ENCODE results near the gene SVBP.

SVBP gene

DNA sequence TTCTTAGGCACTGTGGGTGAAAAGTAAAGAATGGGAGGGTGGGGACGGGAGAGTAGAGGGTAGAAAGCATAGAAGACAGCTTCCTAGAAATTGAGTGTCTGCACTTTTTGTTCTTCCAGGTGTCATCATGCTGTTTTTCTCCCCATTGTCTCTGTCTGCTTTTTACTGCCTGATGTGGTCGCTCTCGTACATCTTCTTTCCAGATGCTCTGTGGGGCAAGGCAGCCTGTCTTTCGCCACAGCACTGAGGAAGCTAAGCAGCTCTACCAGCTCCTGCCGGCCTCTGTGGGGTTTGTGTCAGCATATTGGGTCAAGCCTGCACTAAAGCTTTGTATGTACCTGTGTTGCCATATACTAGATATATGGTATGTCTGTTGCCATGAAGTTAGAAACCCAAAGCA, 19.2 kb downstream of the SVBP start:
- no peak for DNase-seq

GRCh38 chr1:42797414-42797813, 19.8 kb downstream of the SVBP start:
- no peak for DNase-seq

- DNase-seq = no peak
Observed at GRCh38 chr1:42793824-42794223, 23.4 kb downstream of the SVBP start.

DNA sequence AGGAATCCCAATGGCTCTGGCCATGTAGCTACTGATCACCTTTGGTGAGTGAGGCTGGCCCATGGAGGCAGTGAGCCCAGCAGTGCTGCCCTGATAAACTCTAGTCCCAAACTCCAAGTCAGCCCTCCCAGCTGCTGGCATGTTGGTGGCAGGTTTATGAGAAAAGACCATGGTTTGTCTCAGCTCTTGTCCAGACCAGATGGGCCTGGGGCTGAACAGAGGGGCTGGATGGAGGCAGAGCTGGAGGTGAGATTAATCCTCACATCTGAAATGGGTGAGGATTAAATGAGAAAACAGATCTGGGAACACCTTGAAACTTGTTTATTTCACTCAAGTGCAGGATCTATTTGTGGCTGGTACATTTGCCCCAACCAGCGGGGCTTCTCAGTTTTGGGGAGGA, 29.2 kb downstream of the SVBP start:
- DNase-seq = no peak

DNA sequence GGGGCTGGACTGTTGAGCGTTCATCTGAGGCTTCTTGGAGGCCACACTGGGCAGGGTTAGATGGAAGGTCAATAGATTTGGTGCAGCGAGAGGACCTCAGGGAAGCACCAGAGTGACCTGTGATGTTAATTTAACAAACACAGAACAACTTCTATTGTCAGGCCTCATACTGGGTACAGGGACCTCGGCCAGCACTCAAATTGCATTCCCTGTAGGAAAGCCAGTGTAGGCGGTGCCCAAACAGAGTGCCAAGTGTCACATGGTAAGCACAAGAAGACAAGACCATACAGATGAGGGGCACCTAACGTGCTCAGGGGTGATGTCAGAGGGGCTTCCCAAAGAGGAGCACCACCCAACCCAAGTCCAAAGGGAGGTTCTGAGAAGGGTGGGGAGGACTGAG, 31.1 kb downstream of the SVBP start:
- DNase-seq = no peak

DNA sequence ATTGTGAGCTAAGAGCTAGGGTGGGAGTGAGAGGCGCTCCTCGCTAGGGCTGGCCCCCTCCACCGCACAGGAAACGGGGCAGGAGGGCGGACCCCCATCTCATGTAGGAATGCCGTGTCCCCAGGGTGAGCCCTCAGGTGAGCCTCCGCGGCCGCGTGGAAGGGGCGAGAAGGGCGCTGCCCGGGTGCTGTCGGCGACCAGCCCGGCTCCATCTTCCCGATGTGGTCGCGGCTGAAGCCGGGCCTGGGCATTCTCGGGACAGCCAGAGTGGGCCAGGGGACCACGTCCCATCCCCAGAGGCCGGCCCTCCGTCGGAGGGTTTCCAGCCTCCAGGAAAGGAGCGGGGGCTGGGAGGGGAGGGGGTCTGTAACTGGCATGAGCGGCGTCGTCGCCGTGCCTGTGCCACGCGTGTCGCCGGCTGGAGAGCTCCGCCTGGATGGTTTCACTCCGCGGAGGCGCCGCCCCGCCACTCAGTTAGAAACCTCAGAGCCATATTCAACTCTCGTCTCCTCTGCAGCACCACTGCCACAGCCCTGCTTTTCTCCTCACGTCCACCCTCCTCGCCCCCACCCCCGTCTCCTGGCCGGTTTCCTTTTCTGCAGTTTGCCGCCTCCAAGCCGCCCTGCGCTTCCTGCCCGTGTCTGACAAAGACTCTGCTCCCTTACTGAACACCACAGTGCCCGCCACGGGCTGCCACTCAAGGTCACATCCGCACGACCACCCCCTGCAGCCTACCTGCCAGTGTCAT, 32.1 kb downstream of the SVBP start, which contains the start of gene TMEM269:
TSS of gene TMEM269 (plus strand) at position 46 of the 748 bp plus-strand sequence. CDS start 4,903 bp downstream, outside the sequence.
- peak; percentile 77 for DNase-seq

- no peak for DNase-seq
Observed at GRCh38 chr1:42784547-42784945, 32.7 kb downstream of the SVBP start.

GRCh38 chr1:42783092-42783491, 34.1 kb downstream of the SVBP start:
- DNase-seq = no peak

DNA sequence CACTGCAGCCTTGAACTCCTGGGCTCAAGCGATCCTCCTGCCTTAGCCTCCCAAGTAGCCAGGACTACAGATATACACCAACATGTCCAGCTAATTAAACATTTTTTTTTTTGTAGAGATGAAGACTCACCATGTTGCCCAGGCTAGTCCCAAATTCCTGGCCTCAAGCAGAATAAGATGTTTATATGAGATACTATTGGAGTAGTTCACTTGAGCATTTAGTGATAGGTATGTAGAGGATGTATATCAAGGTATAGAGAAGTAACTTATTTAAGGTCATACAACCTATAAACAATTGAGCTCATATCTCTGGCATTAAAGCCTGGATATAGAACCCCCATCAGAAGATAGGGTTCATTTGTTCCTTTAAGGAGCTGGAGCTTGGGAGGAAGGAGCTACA, 37.0 kb downstream of the SVBP start:
- DNase-seq = no peak

GRCh38 chr1:42779725-42780124, 37.5 kb downstream of the SVBP start:
- no peak for DNase-seq

- no peak for DNase-seq
Observed at GRCh38 chr1:42777852-42778251, 39.3 kb downstream of the SVBP start.

DNA sequence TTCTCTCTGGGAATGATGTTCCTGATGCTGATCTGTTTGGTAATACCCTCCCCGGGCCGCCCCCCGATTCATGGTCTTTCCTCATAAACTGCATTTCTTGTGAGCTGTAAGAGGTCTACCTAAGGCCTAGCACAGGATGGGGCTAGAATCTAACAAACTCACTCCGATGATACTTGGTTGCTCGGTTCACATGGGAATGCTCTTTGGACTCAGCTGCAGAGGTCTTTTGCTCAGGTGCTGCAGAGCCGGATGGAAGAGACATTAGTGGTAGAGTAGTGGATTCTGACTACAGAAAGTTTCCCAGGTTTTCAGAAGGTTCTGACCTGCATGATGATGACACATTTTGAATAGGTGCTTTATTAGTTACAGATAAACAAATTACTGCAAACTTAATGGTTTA, 40.7 kb downstream of the SVBP start:
- no peak for DNase-seq

DNA sequence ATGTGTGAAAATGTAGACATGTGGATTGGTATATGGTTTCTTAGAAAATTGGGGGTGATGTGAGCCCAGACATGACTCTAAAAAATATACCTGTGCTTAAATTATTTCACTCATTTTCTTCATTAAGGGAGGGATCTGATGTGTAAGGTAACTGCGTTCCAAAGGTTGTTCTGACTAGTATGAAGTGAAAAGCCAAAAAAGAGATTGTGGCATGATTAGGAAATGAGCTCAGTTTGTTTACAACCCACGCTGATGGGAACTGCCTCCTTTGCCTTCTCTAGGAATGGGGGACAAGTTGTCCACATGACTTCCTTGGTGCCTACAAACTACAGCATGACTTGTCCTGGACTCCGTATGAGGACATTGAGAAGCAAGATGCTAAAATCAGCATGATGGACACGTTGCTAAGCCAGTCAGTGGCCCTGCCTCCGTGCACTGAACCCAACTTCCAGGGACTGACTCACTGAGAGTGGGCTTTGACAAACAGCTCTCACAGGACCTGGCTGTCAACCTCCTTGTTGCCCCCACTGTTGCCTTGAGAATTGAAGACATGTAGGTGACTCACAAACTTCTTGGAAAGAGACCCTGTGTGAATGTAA, 42.2 kb downstream of the SVBP start:
- no peak for DNase-seq

DNA sequence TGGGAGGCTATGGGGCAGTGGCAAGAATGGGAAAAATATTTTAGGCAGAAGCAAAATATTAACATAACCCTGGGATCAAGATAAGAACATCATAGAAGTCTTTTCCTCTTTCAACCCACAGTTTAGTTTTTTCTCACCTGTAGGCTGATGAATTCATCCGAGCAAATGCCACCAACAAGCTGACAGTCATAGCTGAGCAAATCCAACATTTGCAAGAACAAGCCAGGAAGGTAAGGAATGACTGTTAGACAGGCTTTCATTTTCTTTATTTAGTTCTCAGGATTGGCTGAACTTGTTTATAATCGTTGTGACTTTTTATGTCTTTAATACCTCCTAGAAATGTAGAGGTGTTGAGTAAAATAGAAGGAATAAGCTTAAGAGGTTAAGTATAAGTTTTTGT, 43.8 kb downstream of the SVBP start:
- DNase-seq = no peak

DNA sequence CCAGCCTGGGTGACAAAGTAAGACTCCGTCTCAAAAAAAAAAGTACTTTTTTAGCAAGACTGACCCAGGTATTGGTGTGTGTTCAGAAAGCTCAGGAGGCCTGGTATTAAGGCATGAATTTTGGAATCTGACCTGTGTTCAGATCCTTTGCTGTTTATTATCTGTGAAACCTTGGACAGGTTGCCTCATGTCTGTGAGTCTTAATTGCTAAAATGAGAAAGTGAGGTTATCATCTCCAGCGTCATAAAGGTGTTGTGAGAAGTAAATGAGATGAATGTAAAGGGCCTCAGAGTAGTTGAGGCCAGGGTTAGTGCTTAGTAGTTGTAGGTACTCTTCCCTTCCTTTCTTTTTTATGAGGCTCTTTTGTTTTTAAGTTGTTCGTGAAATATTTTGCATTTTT, 47.4 kb downstream of the SVBP start:
- no peak for DNase-seq

GRCh38 chr1:42768172-42768571, 49.0 kb downstream of the SVBP start:
- no peak for DNase-seq

DNA sequence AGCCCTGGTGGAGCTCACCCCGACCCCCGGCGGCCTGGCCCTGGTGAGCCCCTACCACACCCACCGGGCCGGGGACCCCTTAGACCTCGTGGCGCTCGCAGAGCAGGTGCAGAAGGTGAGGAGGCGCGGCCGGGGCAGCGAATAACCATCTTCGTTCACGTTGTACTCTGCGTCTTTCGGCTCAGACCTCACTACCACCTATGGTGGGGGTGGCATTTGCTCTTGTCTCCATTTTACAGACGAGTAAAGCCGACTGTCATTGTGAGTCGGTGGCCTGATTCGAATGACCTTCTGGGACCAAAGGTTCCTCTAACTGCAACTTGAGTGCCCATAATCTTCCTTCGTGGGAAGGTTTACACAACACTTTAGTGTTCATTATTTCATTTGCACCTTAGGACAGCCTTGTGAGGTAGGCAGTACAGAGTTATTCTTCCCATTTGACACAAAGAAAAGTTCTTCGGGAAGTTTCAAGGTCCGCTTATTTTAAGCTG, 49.6 kb downstream of the SVBP start:
- DNase-seq = no peak

DNA sequence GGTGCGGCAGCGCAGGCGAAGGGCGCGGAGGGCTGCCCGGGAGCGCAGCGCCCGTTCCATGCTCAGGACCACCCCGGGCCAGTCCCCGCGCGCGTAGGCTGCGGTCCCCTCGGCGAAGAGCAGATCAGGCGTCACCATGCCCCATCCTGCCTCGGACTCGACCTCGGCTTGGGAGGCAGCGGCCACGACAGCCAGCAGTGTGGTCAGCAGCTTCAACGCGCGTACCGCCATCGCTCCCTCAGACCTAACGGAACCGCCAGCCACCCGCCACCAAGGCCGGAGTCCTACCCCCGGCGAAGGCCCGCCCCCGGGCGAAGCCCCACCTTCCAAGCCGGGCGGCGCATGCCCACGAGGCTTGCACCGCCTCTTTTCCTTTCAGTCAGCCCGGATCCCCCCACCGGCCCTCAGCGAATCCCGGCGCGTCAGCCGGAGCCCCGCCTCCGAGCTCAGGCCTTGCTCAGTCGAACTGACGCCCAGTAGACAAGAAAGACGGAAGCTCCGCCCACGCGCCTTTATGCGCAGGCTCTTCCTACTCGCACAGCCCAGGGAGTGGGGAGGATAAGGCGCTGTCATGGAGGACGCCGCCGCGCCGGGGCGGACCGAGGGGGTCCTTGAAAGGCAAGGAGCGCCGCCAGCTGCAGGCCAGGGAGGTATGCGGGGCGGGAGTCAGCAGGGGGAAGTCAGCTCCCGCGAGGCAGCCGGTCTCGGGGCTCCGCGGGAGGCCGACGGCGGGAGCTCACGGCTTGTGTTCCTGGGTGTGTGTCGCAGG, 50.3 kb downstream of the SVBP start, which contains the start of the genes C1orf50 and P3H1:
TSS of gene C1orf50 (plus strand) at position 509 of the 769 bp plus-strand sequence. CDS start at position 572, 63 bp downstream.
TSS of gene P3H1 (minus strand) at position 288 of the 769 bp plus-strand sequence. CDS start at position 231, 57 bp downstream.
- peak; percentile 99 for DNase-seq

GRCh38 chr1:42765832-42766740, 51.1 kb downstream of the SVBP start:
- no peak for DNase-seq

GRCh38 chr1:42765269-42765668, 51.9 kb downstream of the SVBP start:
- DNase-seq = no peak

GRCh38 chr1:42762269-42762668, 54.9 kb downstream of the SVBP start:
- DNase-seq = no peak

DNA sequence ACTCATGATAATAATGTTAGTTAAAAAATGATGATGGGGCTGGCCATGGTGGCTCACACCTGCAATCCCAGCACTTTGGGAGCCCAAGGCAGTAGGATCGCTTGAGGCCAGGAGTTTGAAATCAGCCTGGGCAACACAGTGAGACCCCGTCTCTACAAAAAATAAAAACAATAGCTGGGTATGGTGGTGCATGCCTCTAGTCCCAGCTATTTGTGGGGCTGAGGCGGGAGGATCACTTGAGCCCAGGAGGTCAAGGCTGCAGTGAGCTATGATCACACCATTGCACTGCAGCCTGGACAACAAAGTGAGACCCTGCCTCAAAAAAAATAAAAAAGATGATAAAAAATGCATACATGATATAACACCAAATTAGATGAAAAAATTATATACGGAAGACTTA, 55.6 kb downstream of the SVBP start:
- DNase-seq = no peak

All from activated CD8-positive, alpha-beta memory T cell treated with anti-CD3 and anti-CD28 coated beads for 24 hours (primary cell).